Pancreas (tissue), 10 donors: ENCODE data around the gene GRK5. TPM values are rescaled to one million over a fixed set of nuclear protein-coding genes. Genes with fewer than 3 reads are reported as not detected.
A peak's percentile ranks its signal among the peaks of the same experiment; 100 is the strongest.

Experiments
- ATAC-seq, 4 donors: fragments of 200-7000 bp; cut with Tn5 transposase; one replicate each; pipeline versions ENCODE4 v1.8.0 to v1.9.1; 2020; ENCODE audit warnings: mild to moderate bottlenecking in 4 of 4, moderate library complexity in 4 of 4
- DNase-seq, 6 donors: peaks; one replicate each; pipeline ENCODE4 v3.0.0-alpha.2; 2020
- FAIRE-seq: peaks from 2 replicates; lab custom pipeline; 2012; peaks lifted over from hg19 to GRCh38; lab: Jason Lieb, UNC
- H3K27ac ChIP-seq, 4 donors: fragments of 200-600 bp; sonication (generic); 1 replicate in 3 of 4; 2 replicates in 1 of 4; pipeline versions ENCODE4 v1.5.0 to v1.8.0; 2020
- H3K27me3 ChIP-seq, 4 donors: fragments of 200-600 bp; one replicate each; pipeline ENCODE4 v1.8.0; 2021
- H3K36me3 ChIP-seq, 3 donors: fragments of 200-600 bp; sonication (generic) in 1 of 3; one replicate each; pipeline versions ENCODE4 v1.5.0 to v1.8.0; 2020 to 2021
- H3K4me1 ChIP-seq, 3 donors: fragments of 200-600 bp; one replicate each; pipeline ENCODE4 v1.8.0; 2021
- H3K4me3 ChIP-seq, 4 donors: fragments of 200-600 bp; sonication (generic) in 2 of 4; one replicate each; pipeline versions ENCODE4 v1.5.0 to v1.8.0; 2020 to 2021
- H3K9me3 ChIP-seq, 4 donors: fragments of 200-600 bp; one replicate each; pipeline ENCODE4 v1.8.0; 2021
- CTCF ChIP-seq, 4 donors: fragments of 200-600 bp; sonication (generic) in 3 of 4; IDR thresholded peaks; one replicate each; pipeline versions ENCODE4 v1.5.0 to v1.8.0; 2021; ENCODE audit warnings: antibody characterized with exemption in 4 of 4
- WGBS, 2 donors: extraction: QIAGEN DNeasy Blood & Tissue Kit; methylation state at CpG; one replicate each; pipeline ENCODE4 v1.1.7; 2013; 5-methylcytosine and 5-hydroxymethylcytosine counted together
- intact Hi-C, 3 donors: fragments of 100-400 bp; cut with DNase I; formaldehyde crosslinking; loops; one replicate each; pipeline versions ENCODE4 v1.11.1 to v1.14.2; 2022
- polyA plus RNA-seq, 2 donors: library from polyadenylated mRNA; stranded (reverse); fragments of 200-250 nt; gene quantifications; one replicate each; pipeline ENCODE4 v1.2.3, GENCODE V29; 2013
- total RNA-seq, 6 donors: library from RNA; stranded (reverse); fragmentation: NEBNext Ultra II Directional in 4 of 6; extraction: Animal tissue kit (Norgen Biotek cat#: 25700) in 4 of 6; gene quantifications; one replicate each; pipeline versions ENCODE4 v1.2.1 to v1.2.4, GENCODE V29; 2021 to 2023
- donor health status: healthy with polysubstance abuse.
- donor health status: DM: no; HTN: no; CAD: no; lungs with moderate emphysema.
- donor health status: DM: no; HTN: no; CAD: no.
- donor health status: control.
- donor health status: control.
- donor health status: Bipolar disorder and iron deficiency.
- donor health status: DM: yes; HTN: yes; CAD: no.
- donor health status: DM: no; HTN: no; CAD: no.
- donor health status: DM: no; HTN: no; CAD: no.
- donor health status: DM: yes; HTN: yes; CAD: no.

GRK5 gene
- total and polyA plus RNA-seq, 8 donors = 1.4 to 6.0 (median 2.5) TPM

DNA sequence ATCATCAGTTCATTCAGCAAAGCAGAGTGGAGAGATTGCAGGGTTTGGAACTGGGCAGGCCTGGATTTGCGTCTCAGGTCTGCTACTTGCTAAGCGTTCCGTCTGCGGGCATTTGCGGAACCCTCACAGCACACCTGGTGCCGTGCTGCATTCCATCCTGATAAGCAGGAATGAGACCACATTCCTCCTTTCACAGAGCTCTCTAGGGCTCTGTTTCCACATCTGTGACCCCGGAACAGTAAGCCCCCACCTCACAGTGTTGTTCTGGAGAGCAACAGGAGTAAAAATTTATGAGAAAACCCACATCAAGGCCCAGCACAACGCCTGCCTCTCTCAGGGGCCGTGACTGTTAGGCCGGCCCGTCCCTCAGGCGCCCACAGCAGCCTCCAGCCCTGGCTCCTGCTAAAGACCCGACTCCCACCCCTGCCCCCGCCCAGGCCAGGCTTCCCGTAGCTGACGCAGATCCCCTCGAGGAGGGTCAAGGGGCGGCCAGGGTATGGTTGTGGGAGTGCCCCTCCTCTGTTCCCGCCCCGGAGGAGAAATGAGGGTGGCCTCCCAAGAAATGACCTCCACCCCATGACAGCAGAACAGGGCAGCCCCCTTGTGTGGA is 206.2 kb downstream of the GRK5 start:
- FAIRE-seq (no peak), DNase-seq (peak in 1 of 6 donors; percentile 13), ATAC-seq (peak in 3 of 4 donors; percentile 17 to 33 (median 32))
- WGBS, 2 donors = 78 to 84% methylated on average over 20 of the region's 20 CpGs
- Histone ChIP-seq H3K36me3 (no peaks in the 10 kb centered on the region), H3K9me3 (no peaks in the 10 kb centered on the region), H3K27ac (no peak overlapping the region), H3K4me1 (no peaks in the 10 kb centered on the region), H3K4me3 (no peak overlapping the region), H3K27me3 (no peaks in the 10 kb centered on the region)
- no peak for TF ChIP-seq CTCF (IDR thresholded peaks at IDR 0.05)
- intact Hi-C loops = loop anchor here in 2 of 3 donors (10.0 kb wide), 1 partner anchor 209 kb away; the partner anchor contains the start of gene GRK5 (in 2 of the 2)

GRCh38 chr10:119414081-119414611 is 206.8 kb downstream of the GRK5 start:
- DNase-seq = no peak
- Histone ChIP-seq H3K9me3 (no peaks in the 10 kb centered on the region), H3K4me1 (no peaks in the 10 kb centered on the region), H3K27me3 (no peaks in the 10 kb centered on the region), H3K4me3 (no peak overlapping the region), H3K27ac (no peak overlapping the region), H3K36me3 (no peaks in the 10 kb centered on the region)
- no peak for TF ChIP-seq CTCF (IDR thresholded peaks at IDR 0.05)
- peak in 3 of 4 donors; percentile 16 to 43 (median 21) for ATAC-seq
- WGBS, 2 donors = 68 to 75% methylated on average over 10 of the region's 10 CpGs
- FAIRE-seq = no peak
- intact Hi-C loops = loop anchor here in 2 of 3 donors (10.0 kb wide), 1 partner anchor 209 kb away; the partner anchor contains the start of gene GRK5 (in 2 of the 2)

DNA sequence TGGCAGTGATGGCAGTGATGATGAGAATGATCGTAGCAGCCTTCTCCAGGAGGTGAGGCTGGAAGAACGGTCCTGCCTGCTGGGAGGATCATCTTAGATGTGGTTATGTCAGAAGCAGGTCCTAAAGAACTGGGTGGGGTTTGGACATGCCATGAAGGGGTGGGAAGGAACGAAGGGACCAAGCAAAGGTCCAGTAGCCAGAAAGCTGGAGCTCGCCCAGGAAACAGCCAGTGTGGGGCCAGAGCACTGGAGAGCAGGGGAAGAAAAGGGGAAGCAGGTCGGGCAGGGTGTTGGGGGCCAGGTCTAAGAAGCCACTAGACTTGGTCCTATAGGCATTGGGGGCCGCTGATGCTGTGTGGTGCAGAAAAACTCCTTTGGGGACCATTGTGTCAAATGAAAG is 207.8 kb downstream of the GRK5 start:
- H3K36me3 ChIP-seq = no peaks in the 10 kb centered on the region
- no peaks in the 10 kb centered on the region for H3K9me3 ChIP-seq
- ATAC-seq (no peak), FAIRE-seq (no peak), DNase-seq (no peak)
- no peak overlapping the region for H3K27ac ChIP-seq
- no peak for TF ChIP-seq CTCF (IDR thresholded peaks at IDR 0.05)
- no peaks in the 10 kb centered on the region for H3K4me1 ChIP-seq
- H3K4me3 ChIP-seq = no peak overlapping the region
- no peaks in the 10 kb centered on the region for H3K27me3 ChIP-seq
- 84 to 89% methylated on average over 6 of the region's 6 CpGs for WGBS, 2 donors
- intact Hi-C loops = loop anchor here in 2 of 3 donors (10.0 kb wide), 1 partner anchor 210 kb away; the partner anchor contains the start of gene GRK5 (in 2 of the 2)

DNA sequence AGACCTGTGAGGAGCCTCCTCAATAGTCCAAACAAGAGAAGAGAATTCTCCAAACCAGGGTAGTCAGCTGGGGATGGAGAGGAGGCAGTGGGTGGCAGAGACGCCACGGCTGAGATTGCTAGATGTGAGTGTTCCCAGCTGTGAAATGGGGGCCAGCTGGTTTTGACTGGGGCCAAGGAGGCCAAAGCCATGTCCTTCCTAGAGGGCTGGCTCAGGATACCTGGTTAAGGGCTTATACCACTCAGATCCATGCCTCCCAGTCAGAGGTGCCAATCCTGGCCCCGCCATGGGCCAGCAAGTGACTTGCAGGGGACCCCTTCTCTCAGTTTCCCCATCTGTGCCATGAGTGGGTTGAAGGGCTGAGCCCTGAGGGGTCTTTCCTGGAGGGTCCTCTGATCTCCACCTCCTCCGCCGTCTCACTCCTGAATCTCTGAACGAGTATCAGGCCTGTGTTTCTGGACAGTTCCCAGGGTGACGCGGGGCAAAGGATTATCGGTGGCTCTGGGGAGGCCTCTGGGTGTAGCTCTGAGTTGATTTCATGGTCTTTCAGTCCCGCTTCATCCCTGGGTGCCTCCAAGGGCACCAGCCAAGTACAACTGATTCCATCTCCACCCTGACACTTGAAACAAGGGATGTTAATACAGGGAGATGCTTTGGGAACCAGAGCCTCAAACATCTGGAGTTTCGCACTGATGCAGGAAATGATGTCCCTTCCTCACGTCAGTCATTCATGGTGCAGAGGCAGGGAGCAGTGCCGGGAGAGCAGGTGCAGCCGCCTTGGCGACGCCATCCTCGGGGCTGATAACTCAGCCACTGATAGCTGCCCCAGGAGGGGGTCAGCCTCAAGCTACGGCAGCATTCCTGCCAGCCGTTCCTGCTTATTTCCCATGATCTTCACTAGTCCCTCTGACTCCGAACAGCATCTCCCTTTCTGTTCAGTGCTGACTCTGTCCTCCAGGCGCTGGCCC is 208.4 kb downstream of the GRK5 start:
- H3K4me1 ChIP-seq = no peaks in the 10 kb centered on the region
- H3K9me3 ChIP-seq = no peaks in the 10 kb centered on the region
- intact Hi-C loops = loop anchor here in 2 of 3 donors (10.0 kb wide), 1 partner anchor 211 kb away; the partner anchor contains the start of gene GRK5 (in 2 of the 2)
- H3K27ac ChIP-seq = no peak overlapping the region
- no peaks in the 10 kb centered on the region for H3K27me3 ChIP-seq
- DNase-seq (no peak), FAIRE-seq (no peak), ATAC-seq (no peak)
- no peaks in the 10 kb centered on the region for H3K36me3 ChIP-seq
- no peak for TF ChIP-seq CTCF (IDR thresholded peaks at IDR 0.05)
- no peak overlapping the region for H3K4me3 ChIP-seq
- WGBS, 2 donors = 82 to 87% methylated on average over 21 of the region's 21 CpGs
